NCI-H510A treated with DMSO at 0.1 percent for 48 hours (cell line): ENCODE results near the gene KRT74.

Experiments used
- DNase-seq: peaks from one replicate; lab custom pipeline; 2025; lab: John Stamatoyannopoulos, UW

The KRT74 gene

DNA sequence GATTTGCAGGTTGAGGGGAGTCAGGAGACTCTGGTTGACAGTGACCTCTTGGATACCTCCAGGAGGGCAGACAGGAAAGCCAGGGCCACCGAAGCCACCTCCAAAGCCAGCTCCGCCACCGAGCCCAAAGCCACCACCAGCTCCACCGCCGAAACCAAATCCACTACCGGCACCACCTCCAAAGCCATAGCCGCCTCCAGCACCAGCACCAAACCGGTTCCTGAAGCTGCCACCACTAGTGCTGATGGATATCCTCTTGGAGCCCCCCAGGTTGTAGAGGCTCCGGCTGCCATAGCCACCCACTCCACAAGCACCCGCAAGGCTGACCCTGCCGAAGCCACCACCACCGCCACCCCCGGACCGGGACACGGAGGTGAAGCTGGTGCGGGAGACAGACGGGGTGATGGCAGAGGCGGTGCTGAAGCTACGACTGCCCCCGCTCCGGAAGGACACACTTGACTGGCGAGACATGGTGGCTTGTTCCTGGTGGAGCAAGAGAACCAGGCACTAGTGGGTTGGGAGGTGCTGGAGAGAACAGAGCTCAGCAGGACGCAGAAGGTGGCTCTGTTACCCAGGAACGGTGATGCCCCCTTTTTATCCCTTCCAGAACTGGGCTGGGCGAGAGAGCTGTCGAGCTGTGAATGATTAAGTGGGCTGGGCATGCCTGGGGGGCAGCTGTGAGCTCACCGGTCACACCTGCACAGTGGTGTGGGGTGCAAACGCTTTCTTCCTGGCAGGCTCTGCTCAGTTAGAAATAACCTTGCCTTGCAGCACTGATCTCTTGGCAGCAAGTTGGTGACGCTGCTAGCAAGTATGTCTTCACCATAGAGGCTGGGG, 53.6 kb downstream of the KRT74 start, which contains the start of gene KRT5:
Gene KRT5 (minus strand): TSS at position 569 of the 837 bp plus-strand sequence. CDS start 98 bp downstream, at position 471.
- no peak for DNase-seq

DNA sequence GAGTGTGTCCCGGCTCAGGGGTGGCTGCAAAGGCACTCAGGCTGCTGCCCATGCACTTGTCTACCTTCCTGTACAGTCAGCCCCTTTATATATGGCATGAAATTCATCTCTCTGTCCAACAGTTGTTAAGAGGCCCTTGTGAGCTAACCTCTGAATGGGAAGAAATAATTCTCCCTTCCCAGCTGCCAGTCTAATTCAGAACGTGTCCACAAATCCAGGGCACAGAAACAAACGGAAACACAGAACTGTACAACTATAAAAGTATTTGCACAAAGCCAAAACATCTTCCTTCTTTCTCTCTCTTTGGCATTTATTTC, 54.3 kb downstream of the KRT74 start:
- no peak for DNase-seq

DNA sequence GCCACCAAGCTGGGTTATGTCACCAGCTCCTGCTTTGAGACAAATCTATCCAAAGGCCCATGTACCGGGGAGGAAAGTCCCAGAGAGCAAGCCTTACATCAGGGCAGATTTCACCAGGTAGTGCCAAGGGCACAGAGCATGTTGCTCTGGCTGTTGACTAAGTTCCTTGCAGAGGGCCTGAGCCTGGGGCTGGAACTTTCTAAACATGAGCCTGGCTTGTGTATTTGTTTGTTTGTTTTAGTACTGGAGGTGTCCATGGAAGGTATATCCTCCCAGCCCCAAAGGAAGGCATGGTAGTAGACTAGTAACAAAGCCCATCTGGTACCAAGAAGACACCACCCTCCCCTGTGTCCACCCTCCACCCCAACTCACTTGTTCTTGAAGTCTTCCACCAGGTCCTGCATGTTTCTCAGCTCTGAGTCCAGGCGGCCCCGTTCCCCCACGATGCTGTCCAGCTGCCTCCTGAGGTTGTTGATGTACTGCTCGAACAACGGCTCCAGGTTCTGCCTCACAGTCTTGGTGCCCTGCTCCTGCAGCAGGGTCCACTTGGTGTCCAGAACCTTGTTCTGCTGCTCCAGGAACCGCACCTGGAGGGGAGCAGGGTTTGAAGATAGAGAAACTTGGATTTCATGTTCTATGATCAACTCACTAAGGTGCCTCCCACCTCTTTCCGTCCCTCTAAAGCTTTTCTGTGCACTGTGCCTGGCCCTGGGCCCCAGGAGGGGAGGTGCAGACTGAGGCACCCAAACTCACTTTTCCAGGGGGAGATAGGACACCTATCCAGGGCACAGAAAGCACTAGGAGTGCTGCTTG, 54.9 kb downstream of the KRT74 start:
- no peak for DNase-seq

DNA sequence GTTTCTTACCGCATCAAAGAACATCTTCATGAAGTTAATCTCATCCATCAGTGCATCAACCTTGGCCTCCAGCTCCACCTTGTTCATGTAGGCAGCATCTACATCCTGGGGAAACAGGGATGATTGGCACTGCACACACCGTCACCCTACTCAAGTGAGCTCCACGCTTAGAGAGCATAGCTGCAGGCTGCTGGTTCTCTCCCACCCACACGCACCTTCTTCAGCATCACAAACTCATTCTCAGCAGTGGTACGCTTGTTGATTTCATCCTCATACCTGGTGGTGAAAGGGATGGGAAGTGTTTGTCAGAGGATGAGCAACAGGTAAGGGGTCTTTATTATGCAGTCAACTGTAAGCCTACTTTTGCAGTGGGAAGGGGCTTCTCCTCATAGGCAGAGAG, 55.8 kb downstream of the KRT74 start:
- DNase-seq = no peak

DNA sequence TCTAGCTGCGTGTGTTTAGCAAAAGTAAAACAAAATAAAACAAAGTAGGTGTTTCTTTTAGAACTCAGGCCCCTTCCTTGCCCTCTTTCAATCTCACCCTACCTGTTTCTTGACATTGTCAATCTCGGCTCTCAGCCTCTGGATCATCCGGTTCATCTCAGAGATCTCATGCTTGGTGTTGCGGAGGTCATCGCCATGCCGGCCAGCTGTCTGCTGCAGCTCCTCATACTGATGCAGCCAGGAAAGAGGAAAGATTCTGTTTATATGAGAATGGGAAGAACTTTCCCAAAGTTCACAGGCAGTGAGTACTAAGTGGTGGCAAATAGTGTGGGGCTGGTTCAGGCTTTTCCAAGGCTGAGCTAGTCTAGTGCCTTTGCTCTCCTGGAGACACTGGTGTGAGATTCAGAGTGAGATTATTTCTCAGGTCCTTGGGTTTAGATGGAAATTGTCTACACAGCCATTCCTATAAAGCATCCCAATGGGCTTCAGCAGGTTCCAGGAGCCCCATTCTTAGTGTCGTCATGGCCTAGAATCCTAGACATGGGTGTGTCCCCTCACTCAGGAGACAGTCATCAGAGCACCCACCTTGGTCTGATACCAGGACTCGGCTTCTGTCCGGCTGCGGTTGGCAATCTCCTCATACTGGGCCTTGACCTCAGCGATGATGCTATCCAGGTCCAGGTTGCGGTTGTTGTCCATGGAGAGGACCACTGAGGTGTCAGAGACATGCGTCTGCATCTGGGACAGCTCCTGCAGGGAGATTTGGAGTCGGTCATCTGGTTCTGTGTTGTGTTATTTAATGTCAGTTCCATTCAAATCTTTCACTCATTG, 56.4 kb downstream of the KRT74 start:
- DNase-seq = no peak

DNA sequence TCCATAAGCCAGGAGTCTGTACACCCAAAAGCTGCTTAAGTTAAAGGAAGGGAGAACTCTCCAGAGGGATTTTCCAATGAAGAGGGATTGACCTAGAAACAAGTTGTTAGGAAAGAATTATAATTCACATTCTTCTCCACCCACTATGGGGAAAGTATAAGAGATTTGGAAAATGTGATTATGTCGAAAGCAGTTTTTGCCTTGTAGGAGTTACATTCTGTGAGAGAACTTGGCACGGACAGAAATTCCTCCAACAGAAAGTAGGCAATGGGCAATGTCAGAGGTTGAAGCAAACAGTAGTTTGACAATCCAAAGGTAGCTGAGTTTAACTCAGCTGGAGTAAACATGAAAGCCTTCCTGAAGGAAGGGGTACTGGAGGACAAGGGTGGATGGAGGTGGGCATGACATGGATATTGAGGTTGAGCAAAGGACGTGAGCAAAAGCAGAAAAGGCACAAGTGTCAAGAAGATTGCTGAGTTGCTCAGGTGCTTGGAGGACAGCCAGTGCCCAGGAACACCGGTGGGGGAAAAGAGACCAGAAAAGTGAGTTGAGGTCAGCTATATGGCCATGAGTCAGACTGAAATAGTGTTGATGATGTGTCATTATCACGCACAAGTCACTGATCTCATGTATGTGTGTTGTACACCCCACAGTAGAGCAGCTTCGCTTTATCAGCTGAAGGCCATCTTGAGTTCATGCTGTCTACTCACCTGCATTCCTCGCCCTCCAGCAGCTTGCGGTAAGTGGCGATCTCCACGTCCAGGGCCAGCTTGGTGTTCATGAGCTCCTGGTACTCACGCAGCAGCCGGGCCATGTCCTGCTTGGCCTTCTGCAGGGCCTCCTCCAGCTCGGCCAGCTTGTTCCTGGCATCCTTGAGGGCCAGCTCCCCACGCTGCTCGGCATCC, 57.5 kb downstream of the KRT74 start:
- no peak for DNase-seq
